Spleen (tissue), 11 donors: ENCODE measurements around the gene KIAA0753. TPM values are rescaled to one million over a fixed set of nuclear protein-coding genes. Genes with fewer than 3 reads are reported as not detected.
"Not testable (repeated sequence)": the region's sequence is repeated elsewhere in the genome, so short reads cannot be mapped to it uniquely, and the experiment has no call there.

Source experiments
- DNase-seq: peaks from one replicate; pipeline ENCODE4 v3.0.0-alpha.2; 2020
- H3K27ac ChIP-seq, 8 donors: fragments of 200-600 bp; sonication (generic) in 7 of 8; 1 replicate in 4 of 8; 2 replicates in 4 of 8; pipeline versions ENCODE4 v1.5.0 to v1.8.0; 2016 to 2021; ENCODE audit warnings: inconsistent platforms in 4 of 8, mild to moderate bottlenecking in 4 of 8, moderate library complexity in 1 of 8
- H3K27me3 ChIP-seq, 7 donors: fragments of 200-600 bp; sonication (generic) in 6 of 7; replicated peaks in 1 of 7; 1 replicate in 4 of 7; 2 replicates in 3 of 7; pipeline versions ENCODE4 v1.5.0 to v1.8.0; 2016 to 2021; ENCODE audit warnings: inconsistent platforms in 3 of 7, mild to moderate bottlenecking in 1 of 7
- H3K36me3 ChIP-seq, 6 donors: fragments of 200-600 bp; sonication (generic) in 5 of 6; 1 replicate in 4 of 6; 2 replicates in 2 of 6; pipeline versions ENCODE4 v1.5.0 to v1.8.0; 2016 to 2021; ENCODE audit warnings: inconsistent platforms in 2 of 6
- H3K4me1 ChIP-seq, 6 donors: fragments of 200-600 bp; sonication (generic) in 5 of 6; 1 replicate in 3 of 6; 2 replicates in 3 of 6; pipeline versions ENCODE4 v1.5.0 to v1.8.0; 2016 to 2021; ENCODE audit warnings: inconsistent platforms in 3 of 6
- H3K4me3 ChIP-seq, 8 donors: fragments of 200-600 bp; sonication (generic) in 7 of 8; 1 replicate in 4 of 8; 2 replicates in 4 of 8; pipeline versions ENCODE4 v1.5.0 to v1.8.0; 2016 to 2021; ENCODE audit warnings: inconsistent platforms in 4 of 8, mild to moderate bottlenecking in 4 of 8, moderate library complexity in 2 of 8
- H3K9me3 ChIP-seq, 8 donors: fragments of 200-600 bp; sonication (generic) in 7 of 8; 1 replicate in 4 of 8; 2 replicates in 4 of 8; pipeline versions ENCODE4 v1.5.0 to v1.8.0; 2016 to 2021; ENCODE audit warnings: inconsistent platforms in 4 of 8
- CTCF ChIP-seq, 11 experiments: fragments of 200-600 bp in 7 of 11; fragments of 450-650 bp in 4 of 11; sonication (generic) in 4 of 11; IDR thresholded peaks in 8 of 11; conservative IDR thresholded peaks in 3 of 11; 1 replicate in 7 of 11; 2 replicates in 4 of 11; pipeline versions ENCODE4 v1.4.0 to v1.8.0; 2016 to 2021; ENCODE audit warnings: antibody characterized with exemption in 11 of 11, inconsistent platforms in 4 of 11, mild to moderate bottlenecking in 1 of 11
- POLR2A ChIP-seq, 3 donors: fragments of 450-650 bp; IDR thresholded peaks; one replicate each; pipeline ENCODE4 v1.5.1; 2017; ENCODE audit warnings: antibody characterized with exemption in 3 of 3, mild to moderate bottlenecking in 1 of 3
- POLR2AphosphoS5 ChIP-seq, 3 donors: sonication (generic); formaldehyde crosslinking; IDR thresholded peaks; one replicate each; pipeline ENCODE4 v1.5.1; 2017; ENCODE audit warnings: antibody characterized with exemption in 3 of 3
- WGBS, 5 donors: extraction: QIAGEN DNeasy Blood & Tissue Kit in 3 of 5; methylation state at CpG; one replicate each; pipeline versions ENCODE4 v1.1.5 to v1.1.7; 2013 to 2018; 5-methylcytosine and 5-hydroxymethylcytosine counted together
- intact Hi-C: fragments of 100-400 bp; cut with DNase I; formaldehyde crosslinking; loops from one replicate; pipeline ENCODE4 v1.15.0; 2023; ENCODE audit warnings: low total_unique reads
- polyA plus RNA-seq, 3 donors: library from polyadenylated mRNA; stranded (reverse); fragments of 200-250 nt; gene quantifications; one replicate each; pipeline ENCODE4 v1.2.1, GENCODE V29; 2013
- total RNA-seq, 7 donors: library from RNA; depleted of rRNA in 3 of 7; stranded (reverse); fragments of >200 nt in 3 of 7; fragmentation: NEBNext Ultra II Directional in 4 of 7; extraction: Animal tissue kit (Norgen Biotek cat#: 25700) in 4 of 7; gene quantifications; one replicate each; pipeline versions ENCODE4 v1.1.0 to v1.2.1, GENCODE V29; 2016 to 2021
- donor health status: healthy with polysubstance abuse.
- donor health status: DM: no; HTN: no; CAD: no; lungs with moderate emphysema.
- donor health status: DM: no; HTN: no; CAD: no.
- donor health status: Bipolar disorder and iron deficiency.
- donor health status: healthy.
- donor health status: DM: no; HTN: no; CAD: no.
- donor health status: DM: yes; HTN: yes; CAD: no.

Gene KIAA0753
- total and polyA plus RNA-seq, 10 donors = 4.2 to 21.8 (median 17.6) TPM

DNA sequence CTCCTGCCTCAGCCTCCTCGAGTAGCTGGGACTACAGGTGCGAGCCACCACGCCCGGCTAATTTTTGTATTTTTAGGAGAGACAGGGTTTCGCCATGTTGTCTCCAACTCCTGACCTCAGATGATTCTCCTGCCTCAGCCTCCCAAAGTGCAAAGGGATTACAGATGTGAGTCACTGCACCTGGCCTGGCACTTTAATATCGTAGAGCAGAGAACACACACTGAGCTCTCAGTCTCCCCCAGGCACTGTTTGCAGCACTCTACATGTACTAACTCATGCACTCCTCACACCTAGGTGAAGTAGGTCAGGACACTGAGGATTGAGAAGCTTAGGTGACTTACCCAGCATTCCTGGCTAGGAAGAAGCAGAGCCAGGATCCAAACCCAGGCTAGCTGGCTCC is 26.0 kb upstream of the KIAA0753 start:
- Histone ChIP-seq H3K4me1 (peaks cover 0 to 25% (median 9%) of the 10 kb centered on the region in 6 donors), H3K4me3 (no peak overlapping the region), H3K27me3 (no peaks in the 10 kb centered on the region), H3K9me3 (no peaks in the 10 kb centered on the region), H3K27ac (no peak overlapping the region), H3K36me3 (no peaks in the 10 kb centered on the region)
- TF ChIP-seq POLR2A (IDR thresholded peaks at IDR 0.05) (no peak), CTCF (IDR thresholded peaks at IDR 0.05 in 8 of 11, conservative IDR thresholded peaks at IDR 0.05 in 3 of 11) (no peak), POLR2AphosphoS5 (IDR thresholded peaks at IDR 0.05) (no peak)
- intact Hi-C loops = loop anchor here (5.0 to 10.0 kb wide), 2 partner anchors 136 to 338 kb away; no protein-coding TSS in a partner anchor
- WGBS, 5 donors = 90 to 95% (median 94%) methylated on average over 6 of the region's 6 CpGs
- no peak for DNase-seq

GRCh38 chr17:6666077-6666521 is 25.6 kb upstream of the KIAA0753 start:
- DNase-seq = peak; percentile 84
- 18 to 30% (median 23%) methylated on average over 9 of the region's 9 CpGs for WGBS, 5 donors
- TF ChIP-seq CTCF (IDR thresholded peaks at IDR 0.05 in 8 of 11, conservative IDR thresholded peaks at IDR 0.05 in 3 of 11) (peak; percentile 64 to 87 (median 85)), POLR2A (IDR thresholded peaks at IDR 0.05) (no peak), POLR2AphosphoS5 (IDR thresholded peaks at IDR 0.05) (peak in 2 of 3 donors; percentile 11 to 27)
- H3K36me3 ChIP-seq = no peaks in the 10 kb centered on the region
- intact Hi-C loops = loop anchor here (5.0 to 10.0 kb wide), 2 partner anchors 136 to 339 kb away; no protein-coding TSS in a partner anchor
- H3K4me3 ChIP-seq = no peak overlapping the region
- no peaks in the 10 kb centered on the region for H3K9me3 ChIP-seq
- no peaks in the 10 kb centered on the region for H3K27me3 ChIP-seq
- H3K27ac ChIP-seq = no peak overlapping the region
- H3K4me1 ChIP-seq = peaks cover 3 to 30% (median 13%) of the 10 kb centered on the region in 6 donors

DNA sequence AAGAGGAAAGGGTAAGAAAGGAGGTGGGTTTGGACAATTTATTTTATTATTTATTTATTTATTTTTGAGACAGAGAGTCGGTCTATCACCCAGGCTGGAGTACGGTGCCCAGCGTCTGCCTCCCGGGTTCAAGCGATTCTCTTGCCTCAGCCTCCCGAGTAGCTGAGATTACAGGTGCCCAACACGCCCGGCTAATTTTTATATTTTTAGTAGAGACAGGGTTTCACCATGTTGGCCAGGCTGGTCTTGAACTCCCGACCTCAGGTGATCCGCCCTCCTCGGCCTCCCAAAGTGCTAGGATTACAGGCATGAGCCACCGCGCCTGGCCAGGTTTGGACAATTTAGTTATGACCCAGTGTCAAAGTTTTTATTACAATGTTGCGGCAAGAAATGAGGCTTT is 22.7 kb upstream of the KIAA0753 start:
- H3K27me3 ChIP-seq, H3K36me3 ChIP-seq, DNase-seq, H3K27ac ChIP-seq, H3K4me3 ChIP-seq, H3K9me3 ChIP-seq: not testable (repeated sequence)
- 93 to 95% (median 93%) methylated on average over 14 of the region's 14 CpGs for WGBS, 5 donors
- intact Hi-C loops = loop anchor here (10.0 kb wide), 1 partner anchor 342 kb away; no protein-coding TSS in a partner anchor
- H3K4me1 ChIP-seq = peaks cover 9 to 46% (median 27%) of the 10 kb centered on the region in 6 donors

DNA sequence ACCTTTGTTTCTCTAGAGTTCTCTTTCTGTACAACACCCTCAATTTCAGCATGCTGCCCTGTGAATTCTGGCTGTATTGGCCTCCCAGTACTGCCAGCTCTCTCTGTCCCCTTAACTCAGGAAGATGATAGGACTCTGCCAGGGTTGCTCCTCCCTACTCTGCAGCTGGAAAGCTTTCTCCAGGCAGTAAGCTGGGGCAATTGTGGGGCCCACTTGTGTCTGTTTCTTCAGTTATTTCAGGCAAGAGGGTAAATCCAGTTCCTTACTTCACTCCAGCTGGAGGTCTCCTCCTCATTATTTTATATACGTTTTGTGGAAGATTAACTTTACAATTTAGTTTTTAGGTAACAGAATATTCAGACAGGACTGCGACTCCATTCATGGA is 20.9 kb upstream of the KIAA0753 start:
- intact Hi-C loops = loop anchor here (10.0 kb wide), 1 partner anchor 343 kb away; no protein-coding TSS in a partner anchor
- H3K27me3 ChIP-seq = peaks cover 0 to 20% (median 0%) of the 10 kb centered on the region in 7 donors
- no peaks in the 10 kb centered on the region for H3K9me3 ChIP-seq
- 72 to 88% (median 80%) methylated on average over 2 of the region's 2 CpGs for WGBS, 5 donors
- H3K27ac ChIP-seq = peak overlapping the region in 1 of 8 donors; percentile 83
- H3K4me3 ChIP-seq = peak overlapping the region in 2 of 8 donors; percentile 8 to 56
- H3K4me1 ChIP-seq = peaks cover 9 to 60% (median 38%) of the 10 kb centered on the region in 6 donors
- no peak for TF ChIP-seq POLR2AphosphoS5 (IDR thresholded peaks at IDR 0.05)
- DNase-seq = no peak
- no peaks in the 10 kb centered on the region for H3K36me3 ChIP-seq

- peak overlapping the region in 5 of 8 donors; percentile 32 to 83 (median 69) for H3K27ac ChIP-seq
- no peak for DNase-seq
- intact Hi-C loops = loop anchor here (10.0 kb wide), 1 partner anchor 344 kb away; no protein-coding TSS in a partner anchor
- H3K36me3 ChIP-seq = no peaks in the 10 kb centered on the region
- peak overlapping the region in 2 of 8 donors; percentile 8 to 56 for H3K4me3 ChIP-seq
- no peaks in the 10 kb centered on the region for H3K9me3 ChIP-seq
- peaks cover 0 to 24% (median 0%) of the 10 kb centered on the region in 7 donors for H3K27me3 ChIP-seq
- H3K4me1 ChIP-seq = peaks cover 9 to 58% (median 33%) of the 10 kb centered on the region in 6 donors
- 9 to 24% (median 14%) methylated on average over 11 of the region's 11 CpGs for WGBS, 5 donors
- TF ChIP-seq CTCF (IDR thresholded peaks at IDR 0.05 in 8 of 11, conservative IDR thresholded peaks at IDR 0.05 in 3 of 11) (no peak), POLR2AphosphoS5 (IDR thresholded peaks at IDR 0.05) (peak in 2 of 3 donors; percentile 9 to 49)
Observed at GRCh38 chr17:6660805-6661463, 20.4 kb upstream of the KIAA0753 start.
